Tibial nerve (tissue), 4 donors: ENCODE measurements around the gene ALDH1A3. TPM values are rescaled to one million over a fixed set of nuclear protein-coding genes. Genes with fewer than 3 reads are reported as not detected.

Experiments used
- DNase-seq, 2 donors: peaks; one replicate each; pipeline ENCODE4 v3.0.0-alpha.2; 2019; ENCODE audit warnings: low spot score in 2 of 2
- H3K27ac ChIP-seq, 4 donors: fragments of 200-600 bp; sonication (generic) in 3 of 4; one replicate each; pipeline ENCODE4 v1.5.1; 2017 to 2019; ENCODE audit warnings: mild to moderate bottlenecking in 1 of 4
- H3K27me3 ChIP-seq, 2 donors: fragments of 200-600 bp; sonication (generic) in 1 of 2; one replicate each; pipeline versions ENCODE4 v1.5.1 to v1.6.0; 2017 to 2019
- H3K36me3 ChIP-seq, 3 donors: fragments of 200-600 bp; sonication (generic); one replicate each; pipeline ENCODE4 v1.5.1; 2018 to 2019
- H3K4me1 ChIP-seq, 4 donors: fragments of 200-600 bp; sonication (generic) in 3 of 4; one replicate each; pipeline ENCODE4 v1.5.1; 2017 to 2019
- H3K4me3 ChIP-seq, 4 donors: fragments of 200-600 bp; sonication (generic) in 3 of 4; one replicate each; pipeline ENCODE4 v1.5.1; 2017 to 2019; ENCODE audit warnings: mild to moderate bottlenecking in 1 of 4, moderate library complexity in 1 of 4
- H3K9me3 ChIP-seq, 4 donors: fragments of 200-600 bp; sonication (generic) in 3 of 4; one replicate each; pipeline ENCODE4 v1.5.1; 2017 to 2019
- EP300 ChIP-seq, 2 donors: sonication (generic); formaldehyde crosslinking; IDR thresholded peaks; one replicate each; pipeline ENCODE4 v1.6.1; 2017; ENCODE audit warnings: antibody characterized with exemption in 2 of 2, mild to moderate bottlenecking in 1 of 2
- POLR2A ChIP-seq, 2 donors: fragments of 450-650 bp; IDR thresholded peaks; one replicate each; pipeline ENCODE4 v1.6.1; 2017; ENCODE audit warnings: antibody characterized with exemption in 2 of 2, mild to moderate bottlenecking in 2 of 2, moderate library complexity in 2 of 2
- WGBS, 2 donors: methylation state at CpG; one replicate each; pipeline ENCODE4 v1.1.5; 2018; 5-methylcytosine and 5-hydroxymethylcytosine counted together
- total RNA-seq, 4 donors: library from RNA; depleted of rRNA; stranded (reverse); fragments of >200 nt; gene quantifications; one replicate each; pipeline ENCODE4 v1.1.0, GENCODE V29; 2016
- TF ChIP-seq, protein P1 (sequence below), 5 experiments: fragments of 200-600 bp in 3 of 5; fragments of 450-650 bp in 2 of 5; sonication (generic) in 3 of 5; IDR thresholded peaks; one replicate each; pipeline ENCODE4 v1.5.1; 2016 to 2019; ENCODE audit warnings: antibody characterized with exemption in 5 of 5, mild to moderate bottlenecking in 3 of 5, moderate library complexity in 2 of 5

The ALDH1A3 gene
- total RNA-seq, 4 donors from 2014 or later: 30.6 to 69.6 (median 36.1) TPM

DNA sequence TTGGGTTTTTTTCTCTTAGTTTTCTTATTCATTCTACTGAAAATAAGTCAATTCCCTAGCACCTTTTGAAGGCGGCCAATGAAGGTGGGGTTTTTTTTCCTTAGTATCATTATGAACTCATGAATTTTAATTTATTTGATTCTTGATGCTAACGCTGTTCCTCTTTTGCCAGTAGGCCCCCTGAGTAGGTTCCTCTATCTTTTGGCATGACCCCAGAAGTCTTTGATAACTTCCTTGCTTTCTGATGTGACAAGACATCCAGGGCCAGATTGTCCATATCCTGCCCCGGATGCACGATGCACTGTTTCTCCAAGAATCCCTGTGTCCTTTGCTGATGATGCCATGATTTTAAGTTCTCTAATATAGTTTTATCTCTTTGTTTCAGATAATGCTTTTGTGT is 60.2 kb downstream of the ALDH1A3 start:
- 84 to 93% methylated on average over 4 of the region's 4 CpGs for WGBS, 2 donors
- DNase-seq: no peak

DNA sequence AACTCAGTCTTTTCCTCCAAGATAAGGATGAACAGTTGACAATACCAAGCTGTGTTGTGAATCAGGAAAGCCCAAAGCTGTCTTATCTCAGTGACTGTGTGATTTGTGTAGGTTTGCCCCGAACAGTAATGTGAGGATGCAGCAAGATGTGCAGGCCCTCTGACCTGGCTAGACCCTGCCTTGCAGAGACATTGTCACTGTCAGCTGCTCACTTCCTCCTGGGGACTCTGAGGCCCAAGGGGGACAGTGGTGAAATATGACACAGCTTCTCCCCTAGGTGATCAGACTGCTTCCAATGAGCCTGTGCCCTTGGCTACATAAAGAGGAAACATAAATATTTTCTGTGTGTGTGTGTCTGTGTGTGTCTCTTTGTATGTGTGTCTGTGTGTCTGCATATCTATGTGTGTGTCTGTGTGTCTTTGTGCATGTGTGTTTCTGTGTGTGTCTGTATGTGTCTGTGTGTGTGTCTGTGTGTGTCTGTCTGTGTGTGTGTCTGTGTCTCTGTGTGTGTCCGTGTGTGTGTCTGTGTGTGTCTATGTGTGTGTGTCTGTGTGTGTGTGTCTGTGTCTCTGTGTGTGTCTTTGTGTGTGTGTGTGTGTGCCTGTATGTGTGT is 61.2 kb downstream of the ALDH1A3 start:
- H3K36me3 ChIP-seq: peaks cover 0 to 8% (median 0%) of the 10 kb centered on the region in 3 donors
- peaks cover 0 to 6% (median 0%) of the 10 kb centered on the region in 4 donors for H3K9me3 ChIP-seq
- TF ChIP-seq EP300 (IDR thresholded peaks at IDR 0.05) (no peak), POLR2A (IDR thresholded peaks at IDR 0.05) (no peak)
- TF ChIP-seq, protein P1, sequence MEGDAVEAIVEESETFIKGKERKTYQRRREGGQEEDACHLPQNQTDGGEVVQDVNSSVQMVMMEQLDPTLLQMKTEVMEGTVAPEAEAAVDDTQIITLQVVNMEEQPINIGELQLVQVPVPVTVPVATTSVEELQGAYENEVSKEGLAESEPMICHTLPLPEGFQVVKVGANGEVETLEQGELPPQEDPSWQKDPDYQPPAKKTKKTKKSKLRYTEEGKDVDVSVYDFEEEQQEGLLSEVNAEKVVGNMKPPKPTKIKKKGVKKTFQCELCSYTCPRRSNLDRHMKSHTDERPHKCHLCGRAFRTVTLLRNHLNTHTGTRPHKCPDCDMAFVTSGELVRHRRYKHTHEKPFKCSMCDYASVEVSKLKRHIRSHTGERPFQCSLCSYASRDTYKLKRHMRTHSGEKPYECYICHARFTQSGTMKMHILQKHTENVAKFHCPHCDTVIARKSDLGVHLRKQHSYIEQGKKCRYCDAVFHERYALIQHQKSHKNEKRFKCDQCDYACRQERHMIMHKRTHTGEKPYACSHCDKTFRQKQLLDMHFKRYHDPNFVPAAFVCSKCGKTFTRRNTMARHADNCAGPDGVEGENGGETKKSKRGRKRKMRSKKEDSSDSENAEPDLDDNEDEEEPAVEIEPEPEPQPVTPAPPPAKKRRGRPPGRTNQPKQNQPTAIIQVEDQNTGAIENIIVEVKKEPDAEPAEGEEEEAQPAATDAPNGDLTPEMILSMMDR (IDR thresholded peaks at IDR 0.05): no peak
- peaks cover 0 to 8% (median 0%) of the 10 kb centered on the region in 4 donors for H3K4me1 ChIP-seq
- WGBS, 2 donors: 79 to 81% methylated on average over 2 of the region's 2 CpGs
- H3K27me3 ChIP-seq: no peaks in the 10 kb centered on the region
- H3K4me3 ChIP-seq: no peak overlapping the region
- no peak overlapping the region for H3K27ac ChIP-seq
- no peak for DNase-seq

More for the DNA sequence above, 60.2 kb downstream of the ALDH1A3 start:
- TF ChIP-seq EP300 (IDR thresholded peaks at IDR 0.05) (no peak), POLR2A (IDR thresholded peaks at IDR 0.05) (no peak)
- TF ChIP-seq, protein P1 (IDR thresholded peaks at IDR 0.05): no peak
- peaks cover 0 to 11% (median 0%) of the 10 kb centered on the region in 3 donors for H3K36me3 ChIP-seq
- H3K9me3 ChIP-seq: peaks cover 0 to 6% (median 0%) of the 10 kb centered on the region in 4 donors
- no peak overlapping the region for H3K27ac ChIP-seq
- H3K4me3 ChIP-seq: no peak overlapping the region
- no peaks in the 10 kb centered on the region for H3K27me3 ChIP-seq
- peaks cover 0 to 8% (median 0%) of the 10 kb centered on the region in 4 donors for H3K4me1 ChIP-seq

DNA sequence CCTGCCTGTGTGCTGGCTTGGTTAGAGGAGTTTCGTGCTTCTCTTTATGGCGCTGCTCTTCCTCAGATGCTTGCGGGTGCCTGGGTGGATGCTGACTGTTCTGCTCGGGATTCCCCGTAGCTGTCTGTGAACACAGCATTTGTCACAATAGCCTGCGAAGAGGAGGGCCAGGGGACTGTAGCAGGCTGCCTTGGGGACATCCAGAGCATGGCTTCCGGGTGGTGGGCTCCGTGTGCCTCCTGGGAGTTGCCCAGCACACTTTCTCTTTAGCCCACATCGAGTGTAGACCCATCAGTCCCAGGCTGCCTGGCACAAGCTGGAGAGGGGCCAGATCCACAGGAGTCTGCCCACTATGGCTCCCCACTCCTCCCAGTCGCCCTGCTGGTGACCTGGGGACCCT is 61.9 kb downstream of the ALDH1A3 start:
- Histone ChIP-seq H3K27ac (no peak overlapping the region), H3K27me3 (no peaks in the 10 kb centered on the region), H3K4me3 (no peak overlapping the region), H3K4me1 (peaks cover 0 to 8% (median 0%) of the 10 kb centered on the region in 4 donors), H3K9me3 (peaks cover 0 to under 1% (median 0%) of the 10 kb centered on the region in 4 donors), H3K36me3 (peaks cover 0 to 1% (median 0%) of the 10 kb centered on the region in 3 donors)
- TF ChIP-seq, protein P1 (IDR thresholded peaks at IDR 0.05): no peak
- TF ChIP-seq EP300 (IDR thresholded peaks at IDR 0.05) (no peak), POLR2A (IDR thresholded peaks at IDR 0.05) (no peak)
- WGBS, 2 donors: 73 to 90% methylated on average over 2 to 10 of the region's 10 CpGs
- no peak for DNase-seq

DNA sequence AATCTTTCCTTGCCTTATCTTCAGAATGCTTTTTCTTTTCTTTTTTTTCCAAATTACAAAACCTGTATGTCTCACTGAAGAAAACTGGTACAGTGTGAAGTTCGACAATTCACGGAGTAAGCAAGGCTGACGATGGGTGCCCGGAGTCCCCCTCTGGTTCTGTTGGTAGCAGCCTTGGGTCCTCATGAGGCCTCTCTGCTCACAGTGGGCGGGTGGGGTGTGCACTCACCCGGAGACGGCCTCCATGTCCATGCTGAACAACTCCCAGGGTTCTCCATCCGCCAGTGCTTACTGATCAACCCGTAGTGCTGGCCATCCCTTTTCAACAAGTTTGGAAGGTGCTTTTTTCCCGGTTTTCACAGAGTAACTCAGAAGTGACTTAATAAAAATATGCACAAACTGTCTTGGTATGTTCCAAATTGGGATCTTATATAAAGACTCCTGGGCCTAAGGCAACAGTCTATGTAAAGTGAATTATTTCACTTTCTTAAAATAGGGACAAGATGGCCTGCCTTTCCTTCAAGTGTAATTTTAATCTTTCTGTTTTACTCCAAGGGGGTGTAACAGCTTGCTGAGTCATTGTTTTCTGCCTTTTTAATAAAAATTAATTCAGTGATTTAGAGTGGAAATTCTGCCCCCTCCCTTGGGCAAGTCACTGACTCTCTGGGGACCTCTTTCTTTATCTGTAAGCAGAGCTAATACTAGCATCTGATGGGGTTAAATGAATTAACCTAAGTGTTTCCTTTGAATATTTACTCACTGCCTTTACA is 63.2 kb downstream of the ALDH1A3 start:
- peaks cover 0 to 8% (median 0%) of the 10 kb centered on the region in 4 donors for H3K4me1 ChIP-seq
- DNase-seq: no peak
- H3K27me3 ChIP-seq: no peaks in the 10 kb centered on the region
- H3K4me3 ChIP-seq: no peak overlapping the region
- H3K9me3 ChIP-seq: no peaks in the 10 kb centered on the region
- no peak for TF ChIP-seq EP300 (IDR thresholded peaks at IDR 0.05)
- TF ChIP-seq, protein P1 (IDR thresholded peaks at IDR 0.05): no peak
- no peak for TF ChIP-seq POLR2A (IDR thresholded peaks at IDR 0.05)
- no peak overlapping the region for H3K27ac ChIP-seq
- no peaks in the 10 kb centered on the region for H3K36me3 ChIP-seq
- 82 to 87% methylated on average over 10 of the region's 10 CpGs for WGBS, 2 donors
